SH-SY5Y (cell line): ENCODE data around the gene RALGAPA2.

Experiments used
- GATA2 ChIP-seq: IDR thresholded peaks from 2 replicates; pipeline ENCODE4 v1.6.1; 2011; ENCODE audit warnings: mild to moderate bottlenecking, low read depth, low read length
- GATA3 ChIP-seq: IDR thresholded peaks from 2 replicates; pipeline ENCODE4 v1.6.1; 2011; ENCODE audit warnings: low read depth, mild to moderate bottlenecking, low read length, moderate library complexity

Gene RALGAPA2

DNA sequence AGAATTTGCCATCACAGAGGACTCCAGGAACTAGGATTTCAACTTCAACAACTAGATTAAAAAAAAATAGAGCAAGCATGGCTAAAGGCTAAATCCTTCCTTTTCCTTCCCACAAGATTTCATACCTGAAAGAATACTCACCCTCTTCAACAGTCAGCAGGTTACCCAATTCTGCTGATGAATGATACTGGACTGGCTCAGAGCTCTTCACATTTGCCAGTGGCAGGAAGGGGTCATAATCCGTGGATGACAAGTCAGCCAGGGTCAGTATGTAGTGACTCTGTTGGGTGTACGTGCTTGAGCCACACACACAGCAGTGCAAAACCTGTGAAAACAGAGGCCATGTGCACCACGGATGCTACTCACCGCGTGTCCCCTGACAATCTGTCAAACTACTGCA, 191.7 kb downstream of the RALGAPA2 start:
- TF ChIP-seq GATA3, result no peak
- TF ChIP-seq GATA2, result no peak

DNA sequence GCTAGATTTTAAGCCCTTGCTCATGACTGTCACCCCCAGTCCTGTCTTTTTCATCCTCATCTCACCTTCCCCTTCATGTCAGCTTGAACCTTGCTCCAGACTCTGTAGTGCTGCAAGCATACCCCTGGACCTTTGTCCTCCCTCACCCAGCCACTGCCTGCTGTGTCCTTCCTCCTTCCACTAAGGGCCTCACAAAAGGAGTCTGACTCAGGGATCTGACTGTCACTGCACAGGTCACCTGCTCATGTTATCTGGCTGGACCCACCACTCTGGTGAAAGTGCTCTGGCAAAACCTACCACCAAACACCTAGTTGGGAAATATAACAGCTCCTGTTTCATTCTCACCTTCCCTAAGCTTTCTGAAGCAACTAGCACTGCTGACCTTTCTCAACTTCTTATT, 193.2 kb downstream of the RALGAPA2 start:
- TF ChIP-seq GATA3, result no peak
- TF ChIP-seq GATA2, result no peak

DNA sequence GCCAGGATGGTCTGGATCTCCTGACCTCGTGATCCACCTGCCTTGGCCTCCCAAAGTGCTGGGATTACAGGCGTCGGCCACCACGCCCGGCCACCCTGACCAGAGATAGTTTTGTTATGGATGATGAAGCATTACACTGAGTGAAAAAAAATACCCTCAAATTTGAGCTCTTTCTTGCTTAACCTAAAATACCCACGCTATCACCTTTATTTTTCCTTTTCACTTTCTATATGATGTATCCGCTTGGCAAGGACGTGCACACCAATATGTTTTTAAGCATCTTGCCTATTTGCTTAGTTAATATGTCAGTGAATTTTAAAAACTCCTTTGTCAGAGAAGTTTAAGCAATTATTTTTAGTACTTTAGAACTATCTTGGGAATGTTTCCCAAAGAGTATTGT, 194.2 kb downstream of the RALGAPA2 start:
- TF ChIP-seq GATA3 (no peak), GATA2 (no peak)

GRCh38 chr20:20517296-20517695, 195.1 kb downstream of the RALGAPA2 start:
- TF ChIP-seq GATA2, result no peak
- no peak for TF ChIP-seq GATA3

DNA sequence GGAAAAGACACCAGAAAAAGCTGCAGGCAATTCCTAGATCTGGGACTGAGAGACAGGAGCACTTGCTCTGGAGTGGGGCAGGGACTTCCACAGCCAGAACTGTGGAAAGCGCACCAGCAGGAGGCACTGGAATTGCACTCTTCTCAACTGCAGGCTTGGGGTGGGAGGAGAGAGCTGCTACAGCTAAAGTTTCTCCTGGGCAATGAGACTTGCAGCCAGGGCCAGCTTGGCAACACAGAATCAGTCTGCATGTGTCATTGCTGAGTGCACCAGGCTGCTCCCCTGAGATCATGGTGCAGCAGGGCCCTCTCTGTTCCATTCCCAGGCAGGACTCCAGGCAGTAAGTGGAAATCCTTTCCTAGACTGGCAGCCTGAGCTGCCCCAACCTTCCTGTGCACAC, 198.7 kb downstream of the RALGAPA2 start:
- TF ChIP-seq GATA2 (no peak), GATA3 (no peak)

DNA sequence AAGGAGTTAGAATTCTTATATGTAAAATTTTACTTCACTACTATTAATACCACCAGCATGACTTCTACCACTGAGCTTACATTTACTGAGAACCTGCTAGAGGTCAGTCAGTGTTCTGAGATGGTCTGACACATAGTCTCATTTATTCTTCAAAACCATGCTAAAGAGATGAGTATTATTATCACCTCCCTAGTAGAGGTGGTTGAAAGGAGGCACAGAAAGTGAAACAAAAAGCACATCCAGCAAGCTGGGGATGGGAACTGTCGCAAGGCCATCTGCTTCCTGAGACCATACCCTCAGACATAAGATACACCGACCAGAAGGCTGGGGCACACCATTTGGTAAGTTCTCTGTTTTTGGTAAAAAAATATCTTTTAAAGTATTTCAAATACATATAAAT, 206.9 kb downstream of the RALGAPA2 start:
- TF ChIP-seq GATA3 (no peak), GATA2 (no peak)

DNA sequence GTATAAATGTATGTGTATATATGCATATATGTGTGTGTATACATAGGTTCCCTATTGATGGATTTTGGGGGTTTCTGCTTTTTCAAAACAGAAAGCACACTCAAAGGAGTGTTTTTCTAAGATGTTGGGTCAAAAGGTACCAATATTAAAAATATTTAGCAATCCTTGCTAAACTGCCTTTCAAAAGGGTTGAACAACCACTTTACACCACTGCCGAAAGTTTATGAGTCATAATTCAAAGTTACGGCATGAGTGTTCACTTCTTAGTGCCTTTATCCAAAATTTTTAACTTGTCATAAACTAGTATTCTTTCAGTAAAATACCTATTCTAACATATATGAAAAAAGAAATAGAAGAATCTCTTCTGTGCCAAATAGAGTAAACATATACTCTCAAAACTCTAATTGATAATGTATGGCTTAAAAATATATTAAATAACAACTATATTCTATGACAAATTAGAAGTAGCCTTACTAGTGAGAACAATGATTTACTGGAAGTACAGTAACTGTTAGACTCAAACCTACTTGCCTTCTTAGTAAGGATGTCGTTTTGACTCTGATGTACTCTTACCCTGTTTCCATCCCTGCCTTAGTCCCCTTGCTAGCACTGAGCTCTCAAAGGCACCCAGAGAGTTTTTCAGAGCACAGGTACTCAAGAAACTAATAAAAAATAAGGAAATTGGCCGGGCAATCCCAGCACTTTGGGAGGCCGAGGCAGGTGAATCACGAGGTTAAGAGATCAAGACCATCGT, 208.5 kb downstream of the RALGAPA2 start:
- TF ChIP-seq GATA2, result no peak
- TF ChIP-seq GATA3, result no peak

- TF ChIP-seq GATA3, result no peak
- TF ChIP-seq GATA2, result no peak
These were observed 211.3 kb downstream of the RALGAPA2 start for GRCh38 chr20:20501128-20501527.

- TF ChIP-seq GATA2, result no peak
- TF ChIP-seq GATA3, result no peak
These were observed 212.1 kb downstream of the RALGAPA2 start for GRCh38 chr20:20500312-20500711.

DNA sequence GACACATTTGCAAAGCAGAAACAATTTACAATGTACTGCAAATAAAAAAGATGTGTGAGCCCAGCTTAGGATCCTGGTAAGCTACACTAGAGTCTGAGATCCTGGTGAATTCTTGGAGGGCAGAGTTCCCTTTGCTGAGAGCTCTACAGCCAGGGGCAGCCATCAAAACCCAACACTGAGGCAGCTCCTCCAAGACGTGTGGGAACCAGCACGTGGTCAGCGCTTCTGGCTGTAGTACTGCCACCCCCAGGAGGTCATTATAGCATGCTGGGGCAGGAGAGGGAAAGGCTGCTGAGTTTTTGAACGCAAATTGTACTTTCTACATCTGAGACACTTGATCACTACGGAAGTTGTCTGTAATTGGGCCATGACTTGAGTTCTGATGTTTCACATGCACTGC, 213.0 kb downstream of the RALGAPA2 start:
- TF ChIP-seq GATA3 (no peak), GATA2 (no peak)

DNA sequence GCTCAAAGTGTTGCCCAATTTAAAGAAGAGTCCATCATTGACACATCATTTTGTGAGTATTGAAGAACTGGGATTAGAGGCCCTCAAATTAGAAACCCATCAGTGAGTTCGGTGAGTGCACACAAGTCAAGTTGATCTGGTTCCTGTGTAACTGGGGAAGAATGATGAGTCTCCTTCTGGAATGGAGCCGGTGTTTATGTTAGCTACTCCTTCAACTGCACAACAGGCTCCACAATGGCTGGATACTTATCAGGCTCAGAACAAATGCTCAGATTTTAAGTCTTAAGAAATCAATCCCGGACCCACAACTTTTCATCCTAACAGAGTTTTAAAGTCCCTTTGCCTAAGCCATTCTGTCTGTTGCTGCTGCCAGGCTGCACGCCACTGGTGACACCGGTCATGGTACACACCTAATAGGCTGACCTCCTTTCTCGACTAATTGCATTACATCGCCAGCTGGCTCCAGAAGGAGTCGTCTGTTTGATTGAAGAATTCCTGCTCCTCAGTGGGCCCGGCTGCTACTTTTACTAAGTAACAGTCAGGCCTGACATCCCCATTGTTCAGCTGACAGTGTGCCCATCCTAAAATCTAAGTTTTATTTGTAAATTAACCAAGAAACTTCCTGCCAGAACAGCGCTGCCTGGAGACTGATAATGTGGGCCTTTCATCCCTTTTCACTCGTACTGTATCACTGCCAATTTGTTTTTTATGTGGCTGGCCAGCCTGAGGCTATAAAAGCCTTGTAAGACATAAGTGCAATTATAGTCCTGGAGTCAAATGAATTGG, 214.2 kb downstream of the RALGAPA2 start:
- TF ChIP-seq GATA3 (no peak), GATA2 (no peak)

- TF ChIP-seq GATA2 (no peak), GATA3 (no peak)
These were observed 215.0 kb downstream of the RALGAPA2 start for GRCh38 chr20:20497242-20497978.

DNA sequence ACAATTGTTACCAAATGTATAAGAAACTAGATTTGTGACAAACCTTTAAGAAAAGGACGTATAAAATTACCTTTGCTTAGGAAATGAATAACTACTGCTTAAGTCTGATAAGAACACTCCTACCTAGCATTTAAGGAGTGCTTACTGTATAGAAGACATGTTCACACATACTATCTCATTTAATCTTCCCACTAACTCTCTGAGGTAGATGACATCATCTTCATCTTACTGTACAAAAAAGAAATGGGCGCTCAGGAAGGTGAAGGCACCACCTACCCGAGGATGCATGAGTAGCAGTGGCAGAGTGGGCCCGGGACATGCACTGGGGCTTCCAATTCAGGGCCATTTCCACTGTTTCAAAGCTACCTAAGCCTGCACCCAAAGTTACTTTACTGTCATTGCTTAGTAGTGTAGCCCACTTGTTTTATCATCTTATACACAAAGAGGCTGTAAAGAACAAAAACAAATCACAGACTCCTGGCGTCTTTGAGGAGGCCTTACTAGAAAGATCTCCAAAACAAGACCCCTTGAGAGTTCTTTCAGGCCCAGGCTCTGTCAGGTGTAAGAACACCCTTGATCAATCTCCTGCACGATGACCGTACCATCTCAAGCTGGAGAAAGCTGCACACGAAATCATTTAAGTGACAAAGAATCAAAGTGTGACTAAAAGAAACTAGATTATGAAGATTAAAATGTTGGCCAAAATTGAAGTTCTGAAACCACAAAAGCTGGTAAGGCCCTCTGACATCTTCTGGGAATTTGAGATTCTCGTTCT, 216.5 kb downstream of the RALGAPA2 start:
- TF ChIP-seq GATA3 (no peak), GATA2 (no peak)

DNA sequence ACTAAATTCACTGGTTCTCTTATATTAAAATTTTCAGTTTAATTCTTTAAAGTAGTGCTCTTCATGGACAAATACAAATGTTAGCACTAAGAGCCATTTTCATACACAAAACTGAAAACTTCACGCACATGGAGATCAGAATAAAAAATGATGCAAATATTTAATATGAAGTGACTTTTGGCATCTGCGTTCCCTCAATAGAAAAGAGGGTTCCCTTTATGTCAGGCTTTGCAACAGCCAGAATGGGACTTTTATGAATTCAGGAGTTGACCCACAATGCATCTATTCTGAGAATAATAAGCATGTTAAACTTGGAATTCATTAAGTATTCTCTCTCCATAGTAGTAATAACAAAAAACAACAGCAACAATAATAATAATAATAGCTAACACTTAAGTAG, 218.7 kb downstream of the RALGAPA2 start:
- no peak for TF ChIP-seq GATA3
- TF ChIP-seq GATA2, result no peak
